Fibroblast of pulmonary artery (primary cell): Measurements from ENCODE around the gene P3H4.

Experiments
- DNase-seq: peaks from one replicate; pipeline ENCODE4 v3.0.0-alpha.2; 2010; ENCODE audit warnings: low read depth
- H3K4me3 ChIP-seq: replicated peaks from 2 replicates; pipeline ENCODE4 v1.5.1; 2011; ENCODE audit warnings: low read depth, mild to moderate bottlenecking, control low read depth, low read length, moderate library complexity
- CTCF ChIP-seq: IDR thresholded peaks from 2 replicates; pipeline ENCODE4 v1.5.1; 2011; ENCODE audit warnings: mild to moderate bottlenecking, control low read depth, low read length, inconsistent platforms; ENCODE audit errors: missing control alignments

Gene P3H4

GRCh38 chr17:41816637-41817320 lies 5.0 kb upstream of the P3H4 start:
- no peak for TF ChIP-seq CTCF
- DNase-seq: no peak
- no peak overlapping the region for H3K4me3 ChIP-seq

- H3K4me3 ChIP-seq: peak overlapping the region; percentile 86
- no peak for TF ChIP-seq CTCF
- DNase-seq: peak; percentile 41
These were observed 2.4 kb upstream of the P3H4 start for GRCh38 chr17:41814195-41814594.

- H3K4me3 ChIP-seq: peak overlapping the region; percentile 86
- no peak for DNase-seq
- no peak for TF ChIP-seq CTCF
These were observed 2.0 kb upstream of the P3H4 start for GRCh38 chr17:41813699-41814124.

GRCh38 chr17:41813152-41813680 lies 1.5 kb upstream of the P3H4 start:
- no peak for TF ChIP-seq CTCF
- no peak for DNase-seq
- H3K4me3 ChIP-seq: peak overlapping the region; percentile 86

- peak; percentile 88 for DNase-seq
- peak within 1 kb of the TSS; percentile 86 for H3K4me3 ChIP-seq
- TF ChIP-seq CTCF: no peak
These were observed 817 bp upstream of the P3H4 start, which contains the start of gene FKBP10 for GRCh38 chr17:41812381-41813151. Gene FKBP10, plus strand, starts transcription at chr17:41813004. Its CDS starts 31 bp downstream, at chr17:41813035.

GRCh38 chr17:41810659-41811548 lies 845 bp downstream of the P3H4 start:
- peak overlapping the region; percentile 86 for H3K4me3 ChIP-seq
- DNase-seq: no peak
- TF ChIP-seq CTCF: no peak
